Measurements from ENCODE around the gene KCNH5. TPM values are rescaled to one million over a fixed set of nuclear protein-coding genes. Genes with fewer than 3 reads are reported as not detected.

Gene KCNH5
- total RNA-seq, 1 donor from 2014 or later = 0.44 TPM

GRCh38 chr14:62734831-62735230 is 310.4 kb downstream of the KCNH5 start:
- Mint-ChIP-seq H3K4me3 (no peak overlapping the region), H3K36me3 (ENCODE audit: low read depth) (no peaks in the 10 kb centered on the region), H3K27me3 (ENCODE audit: low read depth) (no peaks in the 10 kb centered on the region), H3K27ac (ENCODE audit: unreplicated experiment) (no peak overlapping the region), H3K9me3 (peaks cover 9% of the 10 kb centered on the region), H3K4me1 (no peaks in the 10 kb centered on the region)
- TF ChIP-seq CTCF (conservative IDR thresholded peaks at IDR 0.05) = no peak
- no peak for DNase-seq (ENCODE audit: low read depth, low spot score)

DNA sequence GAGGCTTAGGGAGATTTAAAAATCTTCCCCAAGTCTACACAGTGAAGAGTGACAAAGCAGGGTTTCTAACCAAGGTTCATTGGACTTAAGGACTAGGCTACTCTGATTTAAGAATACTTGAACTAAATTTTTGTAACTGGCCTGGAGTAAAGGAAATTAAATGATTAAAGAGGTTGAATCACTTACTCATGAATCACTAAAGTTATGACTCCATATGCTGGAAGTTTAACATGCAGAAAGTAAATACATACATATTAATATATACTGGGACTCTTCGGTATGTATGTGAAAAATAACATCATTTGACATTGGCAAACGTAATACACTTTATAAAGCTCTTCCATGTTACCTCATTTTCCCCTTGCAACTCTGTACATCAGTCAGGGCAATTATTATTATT is 322.9 kb downstream of the KCNH5 start:
- no peak for TF ChIP-seq CTCF (conservative IDR thresholded peaks at IDR 0.05)
- Mint-ChIP-seq H3K27me3 (ENCODE audit: low read depth) (no peaks in the 10 kb centered on the region), H3K4me3 (no peak overlapping the region), H3K4me1 (peaks cover 6% of the 10 kb centered on the region), H3K36me3 (ENCODE audit: low read depth) (no peaks in the 10 kb centered on the region), H3K27ac (ENCODE audit: unreplicated experiment) (no peak overlapping the region), H3K9me3 (peaks cover 5% of the 10 kb centered on the region)
- no peak for DNase-seq (ENCODE audit: low read depth, low spot score)

- H3K27ac Mint-ChIP-seq (ENCODE audit: unreplicated experiment) = no peak overlapping the region
- no peaks in the 10 kb centered on the region for H3K27me3 Mint-ChIP-seq (ENCODE audit: low read depth)
- H3K4me3 Mint-ChIP-seq = no peak overlapping the region
- H3K4me1 Mint-ChIP-seq = peaks cover 6% of the 10 kb centered on the region
- TF ChIP-seq CTCF (conservative IDR thresholded peaks at IDR 0.05) = no peak
- no peaks in the 10 kb centered on the region for H3K36me3 Mint-ChIP-seq (ENCODE audit: low read depth)
- peaks cover 5% of the 10 kb centered on the region for H3K9me3 Mint-ChIP-seq
- no peak for DNase-seq (ENCODE audit: low read depth, low spot score)
These were observed 326.6 kb downstream of the KCNH5 start for GRCh38 chr14:62718629-62719028.

- Mint-ChIP-seq H3K36me3 (ENCODE audit: low read depth) (no peaks in the 10 kb centered on the region), H3K4me1 (no peaks in the 10 kb centered on the region), H3K27me3 (ENCODE audit: low read depth) (no peaks in the 10 kb centered on the region), H3K9me3 (no peaks in the 10 kb centered on the region), H3K27ac (ENCODE audit: unreplicated experiment) (no peak overlapping the region), H3K4me3 (no peak overlapping the region)
- TF ChIP-seq CTCF (conservative IDR thresholded peaks at IDR 0.05) = no peak
- DNase-seq (ENCODE audit: low read depth, low spot score) = no peak
These were observed 333.8 kb downstream of the KCNH5 start for GRCh38 chr14:62711351-62712023.

DNA sequence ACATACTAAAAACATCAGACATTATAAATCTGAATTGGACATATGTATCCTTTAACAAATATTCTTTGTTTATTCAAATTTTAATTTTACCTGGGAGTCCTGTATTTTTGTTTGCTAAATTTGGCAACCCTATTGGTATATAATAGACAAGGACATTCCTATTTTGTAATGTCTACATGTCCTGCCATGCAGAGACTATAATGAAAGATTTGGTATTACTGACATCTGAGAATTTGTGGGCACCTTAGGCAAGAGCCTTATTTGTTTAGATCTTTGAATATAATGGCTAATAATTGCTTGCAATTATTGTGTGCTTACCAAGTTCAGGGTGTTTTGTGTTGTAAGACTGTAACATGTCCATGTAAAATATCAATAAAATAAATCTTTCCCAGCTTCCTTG is 334.4 kb downstream of the KCNH5 start:
- no peak overlapping the region for H3K4me3 Mint-ChIP-seq
- no peaks in the 10 kb centered on the region for H3K9me3 Mint-ChIP-seq
- H3K36me3 Mint-ChIP-seq (ENCODE audit: low read depth) = no peaks in the 10 kb centered on the region
- H3K27me3 Mint-ChIP-seq (ENCODE audit: low read depth) = no peaks in the 10 kb centered on the region
- TF ChIP-seq CTCF (conservative IDR thresholded peaks at IDR 0.05) = no peak
- peaks cover 4% of the 10 kb centered on the region for H3K4me1 Mint-ChIP-seq
- H3K27ac Mint-ChIP-seq (ENCODE audit: unreplicated experiment) = no peak overlapping the region
- DNase-seq (ENCODE audit: low read depth, low spot score) = no peak

All from neural crest cell (in vitro differentiated cells).